ENCODE data around the gene ASPRV1. TPM values are rescaled to one million over a fixed set of nuclear protein-coding genes. Genes with fewer than 3 reads are reported as not detected.

ASPRV1 gene
- total RNA-seq, 1 experiment from 2014 or later = 1.3 TPM

DNA sequence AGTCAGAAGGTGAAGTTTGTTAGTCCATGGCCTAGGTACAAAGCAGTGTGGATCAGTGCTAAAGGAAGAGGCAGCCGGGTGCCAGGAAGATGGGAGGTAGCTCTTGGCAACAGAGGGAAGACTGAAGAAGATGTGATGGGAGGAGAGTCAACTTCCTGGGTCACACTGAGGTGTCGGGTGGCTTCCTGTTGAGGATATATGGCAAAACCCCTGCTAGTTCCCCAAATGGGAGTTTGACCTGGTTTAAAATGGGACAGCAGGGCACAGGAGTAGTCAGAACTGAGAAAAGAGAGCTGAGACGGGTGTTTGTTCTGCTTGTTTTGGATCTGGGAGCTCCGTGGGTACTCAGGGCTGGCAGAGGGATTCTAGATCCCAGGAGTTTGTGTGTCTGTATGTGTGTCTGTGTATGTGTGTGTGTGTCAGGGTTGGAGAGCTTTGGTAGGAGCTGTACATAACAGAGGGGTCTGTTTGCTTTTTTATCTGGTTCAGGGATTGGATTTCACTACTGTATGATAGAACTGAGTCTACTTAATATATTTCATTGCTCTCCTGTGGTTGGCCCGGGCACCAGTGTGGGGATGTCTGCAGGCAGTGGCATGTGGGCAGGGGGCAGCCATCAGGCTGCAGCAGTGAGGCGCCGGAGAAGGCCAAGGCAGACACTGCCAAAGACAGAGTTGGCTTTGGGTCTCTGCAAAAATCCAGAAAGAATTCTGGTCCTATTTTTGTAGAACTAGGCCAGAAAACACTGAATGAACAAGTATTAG, 29.4 kb downstream of the ASPRV1 start (continued):
- TF ChIP-seq, protein P1, sequence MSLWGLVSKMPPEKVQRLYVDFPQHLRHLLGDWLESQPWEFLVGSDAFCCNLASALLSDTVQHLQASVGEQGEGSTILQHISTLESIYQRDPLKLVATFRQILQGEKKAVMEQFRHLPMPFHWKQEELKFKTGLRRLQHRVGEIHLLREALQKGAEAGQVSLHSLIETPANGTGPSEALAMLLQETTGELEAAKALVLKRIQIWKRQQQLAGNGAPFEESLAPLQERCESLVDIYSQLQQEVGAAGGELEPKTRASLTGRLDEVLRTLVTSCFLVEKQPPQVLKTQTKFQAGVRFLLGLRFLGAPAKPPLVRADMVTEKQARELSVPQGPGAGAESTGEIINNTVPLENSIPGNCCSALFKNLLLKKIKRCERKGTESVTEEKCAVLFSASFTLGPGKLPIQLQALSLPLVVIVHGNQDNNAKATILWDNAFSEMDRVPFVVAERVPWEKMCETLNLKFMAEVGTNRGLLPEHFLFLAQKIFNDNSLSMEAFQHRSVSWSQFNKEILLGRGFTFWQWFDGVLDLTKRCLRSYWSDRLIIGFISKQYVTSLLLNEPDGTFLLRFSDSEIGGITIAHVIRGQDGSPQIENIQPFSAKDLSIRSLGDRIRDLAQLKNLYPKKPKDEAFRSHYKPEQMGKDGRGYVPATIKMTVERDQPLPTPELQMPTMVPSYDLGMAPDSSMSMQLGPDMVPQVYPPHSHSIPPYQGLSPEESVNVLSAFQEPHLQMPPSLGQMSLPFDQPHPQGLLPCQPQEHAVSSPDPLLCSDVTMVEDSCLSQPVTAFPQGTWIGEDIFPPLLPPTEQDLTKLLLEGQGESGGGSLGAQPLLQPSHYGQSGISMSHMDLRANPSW (CRISPR knock-in tag; conservative IDR thresholded peaks at IDR 0.05; ENCODE audit: low read depth) = no peak
- TF ChIP-seq USF1 (CRISPR knock-in tag; IDR thresholded peaks at IDR 0.05) = no peak

- DNase-seq (ENCODE audit: low spot score) (no peak), ATAC-seq (no peak)
- no peak for TF ChIP-seq NR3C1 (CRISPR knock-in tag; conservative IDR thresholded peaks at IDR 0.05; ENCODE audit: low read depth)
- no peak for TF ChIP-seq JAZF1 (CRISPR knock-in tag; IDR thresholded peaks at IDR 0.05)
- no peak for TF ChIP-seq ZNF281 (CRISPR knock-in tag; IDR thresholded peaks at IDR 0.05)
- TF ChIP-seq, protein P2, sequence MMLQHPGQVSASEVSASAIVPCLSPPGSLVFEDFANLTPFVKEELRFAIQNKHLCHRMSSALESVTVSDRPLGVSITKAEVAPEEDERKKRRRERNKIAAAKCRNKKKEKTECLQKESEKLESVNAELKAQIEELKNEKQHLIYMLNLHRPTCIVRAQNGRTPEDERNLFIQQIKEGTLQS (CRISPR knock-in tag; conservative IDR thresholded peaks at IDR 0.05) = no peak
- TF ChIP-seq ZNF121 (CRISPR knock-in tag; IDR thresholded peaks at IDR 0.05) = no peak
- TF ChIP-seq SMAD4 (CRISPR knock-in tag; IDR thresholded peaks at IDR 0.05) = no peak
- peak; percentile 99 for TF ChIP-seq GABPB1 (CRISPR knock-in tag; IDR thresholded peaks at IDR 0.05)
- TF ChIP-seq, protein P3, sequence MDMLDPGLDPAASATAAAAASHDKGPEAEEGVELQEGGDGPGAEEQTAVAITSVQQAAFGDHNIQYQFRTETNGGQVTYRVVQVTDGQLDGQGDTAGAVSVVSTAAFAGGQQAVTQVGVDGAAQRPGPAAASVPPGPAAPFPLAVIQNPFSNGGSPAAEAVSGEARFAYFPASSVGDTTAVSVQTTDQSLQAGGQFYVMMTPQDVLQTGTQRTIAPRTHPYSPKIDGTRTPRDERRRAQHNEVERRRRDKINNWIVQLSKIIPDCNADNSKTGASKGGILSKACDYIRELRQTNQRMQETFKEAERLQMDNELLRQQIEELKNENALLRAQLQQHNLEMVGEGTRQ (CRISPR knock-in tag; IDR thresholded peaks at IDR 0.05) = no peak
- no peaks in the 10 kb centered on the region for H3K27me3 Mint-ChIP-seq (ENCODE audit: low read depth)
- H3K4me1 Mint-ChIP-seq = no peaks in the 10 kb centered on the region
- no peaks in the 10 kb centered on the region for H3K36me3 Mint-ChIP-seq
- H3K4me3 Mint-ChIP-seq = no peak overlapping the region
- no peak overlapping the region for H3K27ac Mint-ChIP-seq
- CTCF ChIA-PET = interaction anchor here (1.0 to 1.1 kb wide), 2 partner anchors 12 to 15 kb away, joined by 3 to 4 read pairs; partner anchors contain the start of gene MXD1
- H3K9me3 Mint-ChIP-seq = no peaks in the 10 kb centered on the region
- POLR2A ChIA-PET = no interaction called here
Observed at GRCh38 chr2:69926849-69927515, 34.4 kb downstream of the ASPRV1 start.

DNA sequence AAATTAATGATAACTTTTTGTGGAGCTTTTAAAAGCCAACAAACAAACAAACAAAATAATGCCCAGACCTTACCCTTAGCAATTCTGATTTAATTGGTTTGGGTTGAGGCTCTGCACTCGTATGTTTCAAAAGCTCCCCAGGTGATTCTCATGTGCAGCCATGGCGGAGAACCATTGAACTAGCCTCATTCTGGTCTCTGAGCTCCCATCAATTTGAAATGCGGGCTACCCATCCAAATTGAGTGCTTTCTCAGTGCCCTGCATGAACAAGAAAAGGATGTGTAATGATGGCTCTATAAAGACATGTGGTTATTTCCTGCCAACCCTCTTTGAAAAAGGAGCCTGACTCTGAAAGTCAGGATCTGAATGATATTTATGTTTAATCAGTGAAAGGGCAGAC, 38.3 kb downstream of the ASPRV1 start:
- POLR2A ChIA-PET = interaction anchor here (0.5 to 0.7 kb wide), 3 partner anchors 8 to 162 kb away, joined by 3 to 4 read pairs (median 3); partner anchors contain the start of gene MXD1
- no peaks in the 10 kb centered on the region for H3K9me3 Mint-ChIP-seq
- ATAC-seq = no peak
- CTCF ChIA-PET = interaction anchor here (1.1 to 1.7 kb wide), 2 partner anchors 148 to 174 kb away, joined by 3 to 5 read pairs; no protein-coding TSS in a partner anchor
- no peak overlapping the region for H3K27ac Mint-ChIP-seq
- H3K36me3 Mint-ChIP-seq = no peaks in the 10 kb centered on the region
- no peak overlapping the region for H3K4me3 Mint-ChIP-seq
- no peaks in the 10 kb centered on the region for H3K27me3 Mint-ChIP-seq (ENCODE audit: low read depth)
- H3K4me1 Mint-ChIP-seq = no peaks in the 10 kb centered on the region
- DNase-seq (ENCODE audit: low spot score) = no peak
- TF ChIP-seq JAZF1 (CRISPR knock-in tag; IDR thresholded peaks at IDR 0.05) (no peak), IRF1 (CRISPR knock-in tag; IDR thresholded peaks at IDR 0.05) (no peak), ZNF512 (CRISPR knock-in tag; IDR thresholded peaks at IDR 0.05; ENCODE audit: borderline replicate concordance) (no peak), ZNF396 (CRISPR knock-in tag; IDR thresholded peaks at IDR 0.05; ENCODE audit: borderline replicate concordance) (no peak), ESRRA (CRISPR knock-in tag; IDR thresholded peaks at IDR 0.05; ENCODE audit: borderline replicate concordance) (no peak), JUN (CRISPR knock-in tag; IDR thresholded peaks at IDR 0.05) (no peak), CREB1 (CRISPR knock-in tag; IDR thresholded peaks at IDR 0.05) (no peak), ZNF416 (CRISPR knock-in tag; IDR thresholded peaks at IDR 0.05) (no peak), NFYB (CRISPR knock-in tag; conservative IDR thresholded peaks at IDR 0.05; ENCODE audit: low read depth) (no peak)
- TF ChIP-seq, protein P1 (CRISPR knock-in tag; conservative IDR thresholded peaks at IDR 0.05; ENCODE audit: low read depth) = no peak
